Caco-2 (cell line): ENCODE data around the gene PAFAH1B1. TPM values are rescaled to one million over a fixed set of nuclear protein-coding genes. Genes with fewer than 3 reads are reported as not detected.

ENCODE experiments used
- BruUV-seq: library from RNA; stranded (reverse); fragments of 400-500 nt; replicated peaks from 2 replicates; lab custom pipeline; 2021; lab: Mats Ljungman, UMichigan
- CTCF ChIA-PET: fragments of 300-600 bp; sonication (Branson Sonifier 250); formaldehyde crosslinking; loops from one replicate; lab custom pipeline; 2022; ENCODE audit warnings: antibody characterized with exemption; lab: Charles Lee
- POLR2A ChIA-PET: fragments of 300-600 bp; sonication (Branson Sonifier 250); formaldehyde crosslinking; loops from one replicate; lab custom pipeline; 2022; ENCODE audit warnings: antibody characterized with exemption; lab: Charles Lee
- DNase-seq, 2 experiments: peaks; one replicate each; pipeline versions ENCODE4 v3.0.0 to v3.0.0-alpha.2; 2020 to 2022
- H3K27me3 ChIP-seq: replicated peaks from 2 replicates; pipeline ENCODE4 v1.6.0; 2011; ENCODE audit warnings: low read length; ENCODE audit not compliant: control insufficient read depth, insufficient read depth
- H3K36me3 ChIP-seq: 2 replicates; pipeline ENCODE4 v1.5.1; 2011; ENCODE audit warnings: low read length; ENCODE audit not compliant: control insufficient read depth, insufficient read depth
- H3K4me1 ChIP-seq: fragments of 250-450 bp; sonication (Bioruptor Pico); 2 replicates; pipeline ENCODE4 v1.5.1; 2020; ENCODE audit warnings: mild to moderate bottlenecking
- H3K4me3 ChIP-seq: 2 replicates; pipeline ENCODE4 v1.5.1; 2011; ENCODE audit warnings: low read depth, mild to moderate bottlenecking, control low read depth, low read length
- H3K9me3 ChIP-seq: fragments of 250-450 bp; sonication (Bioruptor Pico); 2 replicates; pipeline ENCODE4 v1.5.1; 2020; ENCODE audit warnings: mild to moderate bottlenecking, moderate library complexity
- H3K27ac Mint-ChIP-seq: one replicate; pipeline ENCODE4 v1.8.0; 2022; ENCODE audit warnings: mixed read lengths; ENCODE audit not compliant: unreplicated experiment
- H3K27me3 Mint-ChIP-seq: one replicate; pipeline ENCODE4 v1.8.0; 2022; ENCODE audit warnings: mixed read lengths; ENCODE audit not compliant: insufficient read depth, unreplicated experiment
- H3K36me3 Mint-ChIP-seq: one replicate; pipeline ENCODE4 v1.8.0; 2022; ENCODE audit warnings: mild to moderate bottlenecking, mixed read lengths; ENCODE audit not compliant: insufficient read depth, unreplicated experiment
- H3K4me1 Mint-ChIP-seq: one replicate; pipeline ENCODE4 v1.8.0; 2022; ENCODE audit warnings: low read depth, mixed read lengths; ENCODE audit not compliant: unreplicated experiment
- H3K4me3 Mint-ChIP-seq: one replicate; pipeline ENCODE4 v1.8.0; 2022; ENCODE audit warnings: mild to moderate bottlenecking, moderate library complexity, mixed read lengths; ENCODE audit not compliant: unreplicated experiment
- H3K9me3 Mint-ChIP-seq: one replicate; pipeline ENCODE4 v1.8.0; 2022; ENCODE audit warnings: mixed read lengths; ENCODE audit not compliant: unreplicated experiment
- CTCF ChIP-seq, 2 experiments: fragments of 200-600 bp in 1 of 2; IDR thresholded peaks; 1 replicate in 1 of 2; 2 replicates in 1 of 2; pipeline versions ENCODE4 v1.5.1 to v1.8.0; 2011 to 2022; ENCODE audit warnings: antibody characterized with exemption in 1 of 2, control low read depth in 1 of 2, inconsistent platforms in 1 of 2, low read depth in 1 of 2, low read length in 1 of 2, mild to moderate bottlenecking in 1 of 2, moderate library complexity in 1 of 2; ENCODE audit not compliant: insufficient read depth in 1 of 2, severe bottlenecking in 1 of 2, unreplicated experiment in 1 of 2
- intact Hi-C: fragments of 100-400 bp; cut with micrococcal nuclease; formaldehyde crosslinking; loops from one replicate; pipeline ENCODE4 v1.10.0; 2022; ENCODE audit not compliant: unreplicated experiment
- total RNA-seq: library from RNA; stranded (reverse); gene quantifications from 2 replicates; pipeline ENCODE4 v1.2.3, GENCODE V29; 2022

The PAFAH1B1 gene
- total RNA-seq, 1 experiment from 2014 or later, result 141 TPM

GRCh38 chr17:2690165-2691068 lies 97.0 kb downstream of the PAFAH1B1 start:
- peak overlapping the region; percentile 29 for H3K27ac Mint-ChIP-seq
- H3K4me3 Mint-ChIP-seq, result no peak overlapping the region
- H3K4me1 Mint-ChIP-seq, result no peaks in the 10 kb centered on the region
- ChIA-PET CTCF (interaction anchor here (0.7 kb wide), 1 partner anchor 1157 kb away, joined by 3 read pairs; no protein-coding TSS in a partner anchor), POLR2A (no interaction called here)
- H3K9me3 Mint-ChIP-seq, result no peaks in the 10 kb centered on the region
- Histone ChIP-seq H3K36me3 (peaks cover 2% of the 10 kb centered on the region), H3K9me3 (no peaks in the 10 kb centered on the region), H3K27me3 (no peaks in the 10 kb centered on the region), H3K4me1 (no peaks in the 10 kb centered on the region), H3K4me3 (no peak overlapping the region)
- peaks cover 78% of the 10 kb centered on the region for H3K36me3 Mint-ChIP-seq
- DNase-seq, result no peak
- TF ChIP-seq CTCF (IDR thresholded peaks at IDR 0.05; ENCODE audit: insufficient read depth in 1 of 2, low read depth in 1 of 2, low read length in 1 of 2, severe bottlenecking in 1 of 2, unreplicated experiment in 1 of 2), result no peak
- intact Hi-C loops, result no loop called here
- H3K27me3 Mint-ChIP-seq, result no peaks in the 10 kb centered on the region
- BruUV-seq, result no TSS peak

GRCh38 chr17:2691069-2691871 lies 97.8 kb downstream of the PAFAH1B1 start:
- Histone ChIP-seq H3K27me3 (no peaks in the 10 kb centered on the region), H3K4me3 (no peak overlapping the region), H3K36me3 (peaks cover 2% of the 10 kb centered on the region), H3K4me1 (no peaks in the 10 kb centered on the region), H3K9me3 (no peaks in the 10 kb centered on the region)
- ChIA-PET POLR2A (no interaction called here), CTCF (no interaction called here)
- Mint-ChIP-seq H3K4me3 (no peak overlapping the region), H3K4me1 (no peaks in the 10 kb centered on the region), H3K27me3 (no peaks in the 10 kb centered on the region), H3K9me3 (no peaks in the 10 kb centered on the region), H3K36me3 (peaks cover 78% of the 10 kb centered on the region), H3K27ac (no peak overlapping the region)
- DNase-seq, result no peak
- TF ChIP-seq CTCF (IDR thresholded peaks at IDR 0.05; ENCODE audit: insufficient read depth in 1 of 2, low read depth in 1 of 2, low read length in 1 of 2, severe bottlenecking in 1 of 2, unreplicated experiment in 1 of 2), result no peak
- BruUV-seq, result no TSS peak
- intact Hi-C loops, result no loop called here
